AG04450 (cell line): ENCODE results near the gene NFATC4. TPM values are rescaled to one million over a fixed set of nuclear protein-coding genes. Genes with fewer than 3 reads are reported as not detected.

Experiments
- CTCF ChIA-PET: fragments of 300-600, 350-600 bp; formaldehyde crosslinking; extraction: SDS; loops from one replicate; lab custom pipeline; 2022; ENCODE audit warnings: antibody characterized with exemption, inconsistent platforms; lab: Charles Lee
- POLR2A ChIA-PET: fragments of 350-600 bp; formaldehyde crosslinking; extraction: SDS; loops from one replicate; lab custom pipeline; 2021; ENCODE audit warnings: antibody characterized with exemption, inconsistent platforms; lab: Yijun Ruan, JAX
- DNase-seq: peaks from one replicate; pipeline ENCODE4 v3.0.0-alpha.2; 2011; ENCODE audit warnings: low read depth, low spot score
- H3K27ac ChIP-seq: one replicate; pipeline ENCODE4 v1.5.1; 2012; ENCODE audit warnings: low read depth, low read length, control low read depth
- H3K27me3 ChIP-seq: one replicate; pipeline ENCODE4 v1.6.0; 2012; ENCODE audit warnings: low read length; ENCODE audit not compliant: control insufficient read depth, insufficient read depth
- H3K4me3 ChIP-seq: 2 replicates; pipeline ENCODE4 v1.5.1; 2011; ENCODE audit warnings: mild to moderate bottlenecking, low read depth, low read length, control low read depth
- H3K9me3 ChIP-seq: 2 replicates; pipeline ENCODE4 v1.5.1; 2012; ENCODE audit warnings: low read length; ENCODE audit not compliant: control insufficient read depth, insufficient read depth
- CTCF ChIP-seq: IDR thresholded peaks from 2 replicates; pipeline ENCODE4 v1.5.1; 2011; ENCODE audit warnings: low read depth, low read length, control low read depth, inconsistent platforms
- polyA plus RNA-seq: library from polyadenylated mRNA; depleted of rRNA; stranded (reverse); fragments of >200 nt; gene quantifications from 2 replicates; pipeline ENCODE4 v1.2.3, GENCODE V29; 2011

Gene NFATC4
- polyA plus RNA-seq, 1 experiment: 42.0 TPM

GRCh38 chr14:24356208-24356607, 11.8 kb upstream of the NFATC4 start:
- peaks cover 3% of the 10 kb centered on the region; the same call in 1 of the 2 replicates for H3K9me3 ChIP-seq
- H3K4me3 ChIP-seq: no peak overlapping the region
- CTCF ChIA-PET: interaction anchor here (0.7 to 1.8 kb wide), 3 partner anchors 9 to 24 kb away, joined by 3 to 11 read pairs (median 5); no protein-coding TSS in a partner anchor
- no peak overlapping the region for H3K27ac ChIP-seq
- DNase-seq: no peak
- POLR2A ChIA-PET: interaction anchor here (0.6 kb wide), 1 partner anchor 76 kb away, joined by 7 read pairs; no protein-coding TSS in a partner anchor
- TF ChIP-seq CTCF: no peak
- peaks cover 8% of the 10 kb centered on the region for H3K27me3 ChIP-seq

- DNase-seq: no peak
- no peak overlapping the region for H3K27ac ChIP-seq
- TF ChIP-seq CTCF: no peak
- ChIA-PET CTCF (interaction anchor here (0.7 to 6.8 kb wide), 3 partner anchors 28 to 73 kb away, joined by 3 to 65 read pairs (median 4); no protein-coding TSS in a partner anchor), POLR2A (no interaction called here)
- no peak overlapping the region for H3K4me3 ChIP-seq
- peaks cover 3% of the 10 kb centered on the region; the same call in 1 of the 2 replicates for H3K9me3 ChIP-seq
- H3K27me3 ChIP-seq: peaks cover 6% of the 10 kb centered on the region
Observed at GRCh38 chr14:24360281-24360680, 7.7 kb upstream of the NFATC4 start.

- POLR2A ChIA-PET: no interaction called here
- no peak for DNase-seq
- H3K4me3 ChIP-seq: no peak overlapping the region
- CTCF ChIA-PET: interaction anchor here (1.0 to 6.8 kb wide), 7 partner anchors 15 to 75 kb away, joined by 3 to 65 read pairs (median 7); partner anchors contain the start of gene CIDEB
- H3K9me3 ChIP-seq: peaks cover under 1% of the 10 kb centered on the region; the same call in 1 of the 2 replicates
- no peak for TF ChIP-seq CTCF
- H3K27me3 ChIP-seq: peaks cover 6% of the 10 kb centered on the region
- H3K27ac ChIP-seq: no peak overlapping the region
Observed at GRCh38 chr14:24361326-24361725, 6.7 kb upstream of the NFATC4 start.

DNA sequence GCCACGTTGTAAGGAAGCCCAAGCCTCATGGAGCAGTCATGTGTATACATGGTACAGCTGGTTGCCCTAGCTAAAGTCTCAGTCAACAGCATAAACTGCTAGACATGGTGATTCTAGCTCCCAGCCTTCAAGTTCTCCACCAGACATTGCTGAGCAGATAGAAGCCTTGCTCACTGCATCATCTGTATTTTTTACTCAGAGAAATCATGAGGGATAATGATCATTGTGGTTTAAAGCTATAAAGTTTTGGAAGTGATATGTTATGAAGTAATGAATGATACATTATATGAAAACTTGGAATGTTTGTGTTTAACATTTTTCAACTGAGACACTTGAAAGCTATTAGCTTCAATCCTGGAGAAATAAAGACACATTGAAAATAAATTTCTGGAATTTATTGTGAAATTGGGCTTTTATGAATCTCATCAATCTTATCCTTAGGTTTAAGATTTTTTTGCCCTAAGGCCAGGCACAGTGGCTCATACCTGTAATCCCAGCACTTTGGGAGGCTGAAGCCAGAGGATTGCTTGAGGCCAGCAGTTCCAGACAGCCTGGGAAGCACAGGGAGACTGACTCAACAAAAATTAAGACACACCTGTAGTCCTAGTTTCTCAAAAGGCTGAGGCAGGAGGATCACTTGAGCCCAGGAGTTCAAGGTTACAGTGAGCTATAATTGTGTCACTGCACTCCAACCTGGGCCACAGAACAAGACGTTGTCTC, 5.6 kb upstream of the NFATC4 start:
- no peak for DNase-seq
- CTCF ChIA-PET: interaction anchor here (1.1 to 6.8 kb wide), 8 partner anchors 10 to 74 kb away, joined by 3 to 65 read pairs (median 7); partner anchors contain the start of gene CIDEB
- H3K27ac ChIP-seq: no peak overlapping the region
- no peak for TF ChIP-seq CTCF
- no peak overlapping the region for H3K4me3 ChIP-seq
- peaks cover 6% of the 10 kb centered on the region for H3K27me3 ChIP-seq
- POLR2A ChIA-PET: no interaction called here
- H3K9me3 ChIP-seq: no peaks in the 10 kb centered on the region

GRCh38 chr14:24363401-24363800, 4.6 kb upstream of the NFATC4 start:
- H3K4me3 ChIP-seq: no peak overlapping the region
- peaks cover 6% of the 10 kb centered on the region for H3K27me3 ChIP-seq
- TF ChIP-seq CTCF: no peak
- H3K27ac ChIP-seq: no peak overlapping the region
- ChIA-PET CTCF (interaction anchor here (0.6 to 6.8 kb wide), 4 partner anchors 9 to 48 kb away, joined by 3 to 65 read pairs (median 4); no protein-coding TSS in a partner anchor), POLR2A (interaction anchor here (0.7 kb wide), 1 partner anchor 80 kb away, joined by 5 read pairs; no protein-coding TSS in a partner anchor)
- H3K9me3 ChIP-seq: no peaks in the 10 kb centered on the region; the same call in 1 of the 2 replicates
- DNase-seq: no peak
